HG03575 (cell line): ENCODE measurements around the gene RGPD6.
"Not testable (repeated sequence)": the region's sequence is repeated elsewhere in the genome, so short reads cannot be mapped to it uniquely, and the experiment has no call there.

Experiments used
- ATAC-seq: cut with Tn5 transposase; IDR thresholded peaks from one replicate; pipeline ENCODE4 v1.9.1; 2021; ENCODE audit not compliant: unreplicated experiment, insufficient number of reproducible peaks, low FRiP score; ENCODE audit errors: extremely low read depth

The RGPD6 gene

DNA sequence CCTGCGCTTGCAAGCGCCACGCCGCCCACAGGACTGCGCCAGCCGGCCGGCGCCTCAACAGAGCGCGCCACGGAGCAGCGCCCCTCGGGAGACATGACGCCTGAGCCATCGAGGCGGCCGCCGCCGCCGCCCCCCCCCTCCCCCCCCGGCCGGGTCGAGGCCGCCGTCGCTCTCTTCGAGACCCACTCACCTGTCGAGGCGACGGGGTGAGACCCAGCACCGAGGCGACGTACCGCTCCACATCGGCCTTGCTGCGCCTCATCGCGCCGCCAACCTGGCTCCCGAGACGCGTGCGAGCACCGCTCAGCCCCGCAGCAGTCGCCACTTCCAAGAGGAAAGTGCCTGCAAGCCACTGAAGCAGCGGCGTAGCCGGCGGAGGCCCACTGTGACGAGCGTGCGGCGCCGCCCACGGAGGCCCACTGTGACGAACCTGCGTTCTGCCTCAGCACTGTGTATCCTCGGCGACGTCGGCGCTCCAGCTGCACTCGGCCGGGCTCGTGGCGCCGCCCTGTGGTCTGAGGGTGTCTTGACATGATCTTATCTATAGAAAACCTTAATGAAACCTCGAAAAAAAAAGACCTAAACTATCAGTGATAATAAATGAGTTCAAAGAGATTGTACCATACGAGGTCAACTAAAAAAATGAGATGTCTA is at the start of gene RGPD6:
Gene RGPD6, minus strand, starts transcription at position 460 of the 654 bp plus-strand sequence. Its CDS starts 198 bp downstream, at position 262.
- peak; percentile 86 for ATAC-seq

DNA sequence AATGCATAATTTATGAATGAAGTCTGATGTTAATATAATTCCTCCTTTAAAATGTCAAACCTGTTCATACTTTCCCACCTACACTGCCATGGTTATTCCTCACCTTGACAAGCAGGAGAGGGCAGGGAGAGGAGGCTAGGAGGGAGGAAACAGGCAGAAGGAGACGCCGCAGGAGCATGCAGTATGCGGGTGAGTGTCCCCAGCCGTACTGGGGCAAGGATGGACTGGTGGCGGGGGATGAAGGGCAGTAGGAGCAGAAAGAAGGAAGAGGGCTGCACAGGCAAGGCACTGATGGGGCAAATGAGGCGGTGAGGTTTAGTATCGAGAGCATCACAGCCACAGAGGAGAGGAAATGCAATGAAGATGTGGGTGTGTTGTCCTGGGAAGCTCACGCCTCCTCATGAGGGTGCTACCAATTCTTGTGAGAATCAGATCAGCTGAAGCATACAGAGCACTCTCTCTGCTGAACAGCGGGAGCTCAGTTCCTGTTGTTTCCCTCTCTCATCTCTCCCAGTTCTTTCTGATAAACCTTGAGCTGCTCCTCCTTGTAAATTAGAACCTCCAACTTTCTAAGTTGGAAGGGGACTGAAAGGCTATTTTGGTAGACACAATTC is 42.4 kb upstream of the RGPD6 start:
- not testable (repeated sequence) for ATAC-seq

DNA sequence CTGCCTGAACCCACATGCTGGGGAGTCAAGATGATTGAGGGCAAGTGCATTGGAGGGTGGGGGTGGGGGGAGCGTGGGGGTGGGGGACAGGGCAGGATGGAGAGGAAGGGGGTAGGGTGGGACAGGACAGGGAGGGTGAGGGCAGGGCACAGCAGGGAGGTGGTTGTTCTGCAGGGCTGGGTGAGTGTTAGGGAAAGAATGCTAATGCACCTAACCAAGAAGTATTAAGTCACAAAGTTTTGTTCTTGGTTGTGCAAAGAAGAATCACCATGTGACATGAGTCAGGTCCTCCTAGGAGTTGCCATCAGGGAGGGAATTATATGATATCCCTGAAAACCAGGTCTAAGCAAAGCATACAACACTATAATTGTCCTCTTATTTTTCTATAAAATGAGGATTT is 36.9 kb upstream of the RGPD6 start:
- not testable (repeated sequence) for ATAC-seq

DNA sequence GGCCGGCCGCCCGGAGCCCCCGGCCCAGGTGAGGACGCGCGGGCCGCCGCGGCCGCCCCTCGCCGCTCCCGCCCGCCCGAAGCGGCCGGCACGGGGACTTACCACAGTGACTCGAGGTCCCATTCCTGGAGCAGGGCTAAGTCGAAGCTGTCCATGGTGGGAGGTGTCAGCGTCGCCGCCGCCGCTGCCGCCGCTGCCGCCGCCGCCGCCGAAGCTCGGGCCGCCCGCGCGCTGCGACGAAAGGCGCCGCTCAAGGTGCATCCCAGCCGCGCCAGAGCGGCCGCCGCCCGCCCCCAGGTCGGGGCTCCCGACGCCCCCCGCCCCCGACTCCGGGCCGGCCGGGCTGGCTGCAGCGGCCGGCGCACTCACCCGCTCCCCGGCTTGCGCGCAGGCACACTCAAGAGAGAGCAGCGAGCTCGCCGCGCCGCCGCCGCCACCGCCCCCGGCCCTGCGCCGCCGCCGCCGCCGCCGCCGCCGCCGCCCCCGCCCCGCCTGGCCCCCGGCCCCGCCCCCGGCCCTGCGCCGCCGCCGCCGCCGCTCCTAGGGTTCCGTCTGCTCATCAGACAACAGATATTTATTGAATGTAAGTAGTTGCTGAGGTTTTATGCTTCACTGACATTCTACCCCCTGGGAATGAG is 33.7 kb upstream of the RGPD6 start:
- not testable (repeated sequence) for ATAC-seq

DNA sequence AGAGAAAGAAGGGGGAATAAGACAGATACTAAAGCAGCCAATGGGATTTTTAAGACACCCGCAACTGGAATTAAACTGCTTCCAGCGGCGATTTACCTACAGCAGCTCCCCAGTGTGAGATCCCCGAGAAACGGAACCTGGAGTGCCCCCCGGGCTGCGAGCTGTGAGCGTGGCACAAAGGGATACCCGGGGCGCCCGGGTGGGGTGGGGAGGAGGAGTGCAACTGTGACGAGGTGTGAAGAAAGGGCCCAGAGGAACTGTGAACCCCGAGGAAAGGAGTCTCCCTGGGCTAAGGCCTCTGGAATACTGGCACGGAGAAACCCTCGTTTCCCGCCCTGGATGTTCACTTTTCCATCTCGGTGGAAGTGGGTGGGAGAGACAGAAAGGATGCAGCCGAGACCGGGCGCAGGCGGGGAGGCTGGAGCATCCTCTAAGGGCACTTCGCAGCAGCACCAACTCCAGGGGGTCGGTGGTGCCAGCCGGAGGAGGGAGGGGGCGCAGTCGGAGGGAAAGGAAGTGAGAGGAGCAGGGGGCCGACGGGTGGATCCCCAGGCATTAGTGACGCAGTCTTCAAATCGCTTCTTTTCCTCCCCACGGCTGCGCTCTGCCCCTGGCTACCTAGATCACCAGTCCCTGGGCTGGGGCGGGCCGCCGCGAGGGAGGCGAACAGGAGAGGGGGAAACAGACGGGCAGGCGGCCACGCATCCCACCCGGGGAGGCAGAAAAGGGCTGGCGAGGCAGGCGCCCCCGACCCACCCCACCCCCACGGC is 33.0 kb upstream of the RGPD6 start:
- not testable (repeated sequence) for ATAC-seq

DNA sequence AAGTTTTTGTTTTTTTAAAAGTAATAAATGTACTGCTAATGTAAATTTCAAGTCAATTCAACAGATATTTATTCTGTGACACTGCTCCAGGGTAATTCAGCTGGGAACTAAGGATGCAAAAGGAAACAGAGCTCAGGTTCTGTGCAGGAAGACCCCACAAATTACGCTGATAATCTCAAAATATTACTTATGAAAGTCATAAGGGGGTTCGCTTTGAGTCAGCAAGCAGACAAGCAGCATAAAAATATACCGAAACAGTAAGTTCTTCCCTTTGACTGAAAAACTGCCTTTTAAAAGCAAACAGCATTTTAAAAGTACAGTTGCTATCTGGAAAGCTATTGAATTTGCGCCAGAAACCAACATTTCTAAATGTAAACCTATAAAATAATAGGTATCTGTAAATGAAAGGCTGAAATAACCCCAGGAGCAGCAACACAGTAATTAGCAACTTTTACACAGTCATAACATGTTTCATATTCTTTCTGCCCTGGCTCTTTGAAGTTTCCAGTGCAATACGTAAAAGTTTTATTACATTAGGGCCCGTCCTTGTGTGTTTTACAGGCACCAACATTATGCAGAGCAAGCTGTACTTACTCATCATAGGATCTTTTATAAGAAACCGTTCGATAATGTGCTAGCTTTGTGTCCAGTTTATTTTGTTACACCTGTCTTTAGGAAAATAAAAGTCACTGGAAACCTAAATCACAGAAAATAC is 31.9 kb upstream of the RGPD6 start:
- ATAC-seq: not testable (repeated sequence)

DNA sequence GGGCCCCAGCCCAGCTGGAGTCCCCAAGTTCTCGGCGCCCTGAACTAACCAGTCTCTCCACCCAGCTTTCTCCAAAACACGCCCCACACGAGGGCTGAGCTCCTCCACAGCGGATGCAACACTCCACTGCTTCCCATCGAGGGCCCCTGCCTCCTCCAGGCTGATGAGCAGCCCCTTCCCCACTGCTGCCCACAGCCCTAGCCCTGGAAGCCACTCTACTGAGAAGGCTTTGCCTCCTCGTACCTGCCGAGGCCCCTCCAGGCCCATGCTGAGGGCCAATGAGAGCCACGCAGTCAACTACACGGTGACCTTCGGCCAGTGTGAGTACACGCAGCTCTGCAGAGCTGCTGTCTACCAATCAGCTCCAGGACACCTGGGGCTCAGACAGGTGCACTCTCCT is 28.0 kb upstream of the RGPD6 start:
- not testable (repeated sequence) for ATAC-seq

DNA sequence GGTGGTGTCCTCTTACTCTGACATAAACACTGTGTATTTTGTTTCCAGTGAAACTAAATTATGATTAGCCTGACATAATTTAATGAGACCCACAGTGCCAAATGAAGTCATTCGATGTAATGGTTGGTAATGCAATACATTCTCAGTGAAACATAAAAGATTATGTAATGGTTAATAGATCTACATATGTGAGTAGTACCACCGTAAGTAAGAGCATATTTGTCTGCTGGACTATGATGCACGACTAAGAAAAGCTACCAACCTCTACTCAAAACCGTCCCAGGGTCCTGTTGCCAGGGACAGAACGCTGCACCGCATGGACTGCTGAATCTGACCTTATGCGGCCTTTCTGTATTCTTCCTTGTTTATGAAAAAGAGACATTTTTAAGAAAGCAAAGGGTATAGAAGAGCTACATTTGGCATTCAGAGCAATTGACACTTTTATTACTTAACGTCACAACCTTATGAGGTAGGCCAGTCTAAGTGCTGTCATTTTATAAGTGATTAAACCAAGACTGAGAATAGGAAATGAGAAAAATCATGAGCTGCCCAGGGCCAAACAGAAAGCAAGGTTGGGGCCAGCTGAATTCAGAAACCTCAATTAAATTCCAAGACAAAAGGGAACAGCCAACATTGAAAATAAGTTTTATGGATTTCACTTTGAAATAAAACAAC is 27.0 kb upstream of the RGPD6 start:
- ATAC-seq: not testable (repeated sequence)

DNA sequence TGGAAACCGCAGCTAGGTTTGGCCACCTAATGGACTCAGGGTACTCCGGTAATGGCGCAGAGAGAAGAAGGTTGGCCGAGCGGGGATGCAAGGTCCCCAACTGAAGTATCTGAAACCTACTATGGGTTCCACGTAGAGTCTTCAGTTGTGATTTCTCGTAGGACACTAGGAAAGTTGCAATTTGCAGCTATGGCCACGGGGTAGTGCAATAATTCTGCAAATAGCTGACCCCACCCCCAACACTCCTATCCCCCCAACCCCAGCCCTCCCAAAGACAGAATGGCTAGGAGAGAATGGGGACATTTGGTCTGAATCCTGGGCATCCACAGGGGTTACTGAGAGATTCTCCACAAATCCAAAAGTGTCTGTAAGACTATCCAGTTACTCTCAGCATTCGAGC is 25.1 kb upstream of the RGPD6 start:
- ATAC-seq: not testable (repeated sequence)

DNA sequence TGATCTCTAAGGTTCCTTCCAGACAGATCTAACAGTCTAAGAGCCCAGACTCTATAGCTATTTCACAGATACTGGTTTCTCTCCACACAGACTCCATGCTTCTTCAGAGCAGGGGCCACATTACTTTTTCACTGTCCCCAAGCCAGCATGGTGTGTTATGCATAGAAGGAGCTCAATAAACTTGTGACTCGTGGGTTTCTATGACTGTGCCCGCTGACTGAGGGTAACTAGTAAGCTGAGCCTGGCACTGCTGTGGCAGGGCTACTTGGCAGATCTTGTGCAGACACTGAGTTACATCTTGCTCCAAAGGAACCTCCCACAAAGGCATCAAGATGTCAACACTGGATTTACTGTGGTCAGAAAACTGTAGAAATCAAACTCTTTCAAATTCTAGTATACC is 15.0 kb upstream of the RGPD6 start:
- ATAC-seq: not testable (repeated sequence)

DNA sequence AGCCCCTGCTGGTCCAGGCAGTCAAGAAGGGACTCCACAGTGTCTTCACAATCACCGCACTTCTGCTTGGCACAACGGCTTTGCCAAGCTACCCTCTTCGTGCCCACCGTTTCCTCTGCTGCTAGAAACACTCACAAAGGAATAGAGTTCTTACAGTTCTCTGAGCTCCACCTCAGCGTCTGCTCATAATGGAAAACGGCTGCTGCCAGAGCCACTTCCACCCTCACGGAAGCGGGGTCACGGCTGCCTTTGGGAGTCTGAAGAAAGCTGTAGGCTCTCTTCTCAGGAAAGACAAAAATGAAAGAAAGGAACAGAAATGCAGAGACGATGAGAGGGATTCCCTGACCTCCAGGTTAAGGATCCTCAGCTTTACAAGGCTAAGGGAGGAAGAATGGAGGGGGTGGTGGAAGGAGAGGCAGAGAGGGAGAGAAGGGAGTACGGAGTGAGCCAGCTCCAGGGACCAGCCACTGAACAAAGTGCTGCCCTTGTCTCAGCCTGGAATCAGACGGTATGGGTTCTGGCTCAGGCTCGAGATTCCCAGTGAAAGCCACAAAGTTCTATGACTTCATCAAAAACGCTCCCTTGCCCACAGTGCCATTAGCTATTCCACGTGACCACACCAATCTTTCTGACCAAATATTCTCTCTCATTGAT is 12.8 kb upstream of the RGPD6 start:
- not testable (repeated sequence) for ATAC-seq

DNA sequence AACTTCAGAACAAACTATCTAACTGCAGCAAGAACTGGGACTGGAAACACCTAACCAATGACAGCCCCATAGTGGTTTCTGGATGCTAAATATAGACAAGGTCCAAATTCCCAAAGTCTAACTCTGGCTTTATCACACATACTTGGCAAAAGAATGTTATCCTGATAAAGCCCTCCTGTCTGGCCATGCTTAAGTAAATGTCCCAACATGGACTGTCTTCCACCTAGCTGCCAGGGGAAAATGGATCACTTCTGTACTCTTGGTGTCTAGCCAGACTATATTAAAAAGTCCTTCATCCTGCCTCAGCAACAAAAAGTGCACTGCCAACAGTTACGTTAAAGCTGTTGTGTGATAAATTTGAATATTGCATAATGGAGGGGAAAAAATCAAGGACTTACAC is 11.5 kb upstream of the RGPD6 start:
- ATAC-seq: not testable (repeated sequence)

DNA sequence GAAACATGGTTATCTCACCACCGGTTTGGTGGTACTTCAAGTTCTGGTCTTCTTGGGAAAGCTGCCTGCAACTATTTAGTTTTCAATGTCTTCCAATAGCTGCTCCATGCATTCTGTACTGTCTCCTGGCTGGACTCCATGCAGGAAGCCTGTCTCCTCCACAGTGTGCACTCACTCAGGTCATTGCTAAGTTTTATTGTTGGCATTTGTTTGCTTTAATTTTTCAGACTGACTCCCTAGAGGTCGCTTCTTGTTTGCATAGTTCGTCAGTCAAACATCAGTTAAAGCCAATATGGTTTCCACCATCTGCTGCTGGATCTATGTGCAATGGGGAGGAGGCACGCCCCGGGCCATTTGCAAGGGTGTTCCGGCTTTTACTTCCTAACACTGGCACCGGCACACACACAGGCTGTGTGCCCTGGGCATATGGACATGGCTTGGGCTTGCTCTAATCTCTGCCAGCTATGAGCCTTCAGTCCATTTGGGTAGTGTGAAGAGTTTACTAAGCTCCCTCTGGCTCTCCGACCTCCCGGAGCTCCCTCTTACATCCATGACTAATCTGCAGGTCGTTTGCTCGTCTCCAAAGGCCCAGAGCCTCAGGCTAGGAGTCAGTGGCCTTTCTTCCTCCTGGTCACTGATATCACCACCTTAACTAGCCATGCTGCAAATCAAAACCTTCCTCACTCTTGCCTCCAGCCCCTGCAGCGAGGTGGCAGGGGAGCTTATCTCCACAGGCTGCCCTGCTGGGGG is 2.4 kb upstream of the RGPD6 start:
- not testable (repeated sequence) for ATAC-seq

DNA sequence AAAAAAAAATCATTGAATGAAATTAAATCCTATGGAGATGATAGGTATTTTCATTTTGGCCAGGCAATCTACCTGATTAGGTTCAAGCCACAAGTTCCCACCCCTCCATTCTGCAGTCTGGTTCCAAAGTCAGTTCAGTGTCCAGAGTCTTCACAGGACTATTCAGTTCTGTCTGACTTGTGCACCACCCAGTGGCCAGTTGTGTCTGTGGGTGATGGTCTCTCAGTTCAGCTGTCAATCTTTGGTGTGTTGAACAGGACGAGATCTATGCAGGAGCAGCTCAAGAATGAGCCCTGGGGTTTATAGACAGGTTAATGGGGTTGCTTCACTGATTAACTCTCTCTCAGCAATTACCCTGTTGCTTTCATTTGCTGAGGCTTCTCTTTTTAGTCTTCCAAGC is 1.4 kb upstream of the RGPD6 start:
- ATAC-seq: not testable (repeated sequence)

DNA sequence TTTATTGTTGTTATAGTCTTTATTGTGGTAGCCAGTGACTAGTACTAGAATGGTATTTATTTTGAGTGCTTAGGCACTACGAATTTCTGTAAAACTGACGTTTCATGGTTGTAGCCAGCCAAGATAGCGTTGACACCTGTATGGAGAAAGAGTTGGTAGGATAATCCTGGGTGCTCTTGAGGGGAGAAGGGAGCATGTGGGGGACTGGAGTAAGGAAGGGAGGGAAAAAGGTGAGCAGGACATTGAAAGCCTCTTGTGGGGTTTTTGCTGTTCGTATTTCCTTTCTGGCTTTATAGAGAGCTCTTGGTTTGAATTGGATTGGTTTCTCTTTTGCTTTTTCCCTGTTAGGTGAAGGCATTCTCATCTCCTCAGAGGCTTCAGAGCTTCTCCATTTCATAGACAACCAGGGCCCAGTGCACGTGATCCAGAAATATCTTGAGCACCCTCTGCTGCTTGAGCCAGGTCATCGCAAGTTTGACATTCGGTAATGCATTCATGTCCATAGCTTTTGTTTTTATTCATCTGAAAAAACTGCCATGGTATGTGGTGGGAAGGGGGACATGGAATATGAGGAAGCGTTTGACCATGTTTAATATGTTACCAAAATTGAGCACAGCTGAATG is 77.2 kb downstream of the RGPD6 start:
- ATAC-seq: not testable (repeated sequence)

DNA sequence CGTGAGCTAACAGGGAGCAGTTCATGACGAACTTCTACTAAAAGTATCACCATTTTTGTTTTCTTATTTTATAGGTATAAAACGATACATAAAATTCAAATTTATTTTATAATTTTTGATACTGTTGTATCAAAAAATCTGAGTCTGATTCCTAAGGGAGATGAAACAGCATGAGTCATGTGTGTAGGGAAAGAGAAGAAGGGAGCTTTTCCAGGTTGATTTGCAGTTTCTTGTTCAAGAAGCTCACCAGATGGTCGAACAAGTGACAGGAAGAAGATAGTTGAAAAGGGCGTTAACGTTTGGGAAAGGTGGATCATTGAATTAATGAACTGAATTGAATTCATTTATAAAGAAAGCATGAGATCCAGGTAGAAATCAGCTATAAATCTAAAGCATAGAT is 81.0 kb downstream of the RGPD6 start:
- ATAC-seq: not testable (repeated sequence)

DNA sequence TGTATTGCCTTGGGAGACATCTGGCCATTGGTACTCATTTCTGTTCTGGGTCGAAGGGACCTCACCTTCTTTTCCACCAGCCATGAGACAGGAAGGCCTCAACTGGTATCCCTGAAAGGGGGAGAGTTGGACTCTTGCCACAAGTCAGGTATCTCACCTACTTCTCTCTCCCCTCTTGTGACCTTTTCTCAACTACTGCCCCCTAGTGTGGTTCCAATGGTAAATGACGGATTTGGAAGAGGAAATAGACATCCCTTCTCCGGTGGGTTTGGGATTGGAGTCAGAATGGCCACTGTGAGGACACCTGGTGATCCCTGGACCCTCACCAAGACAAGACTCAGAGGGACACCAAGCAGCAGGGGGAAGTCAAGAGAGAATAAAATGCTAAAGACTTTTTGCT is 82.5 kb downstream of the RGPD6 start:
- ATAC-seq: not testable (repeated sequence)
